HG03064 (cell line): ENCODE data around the gene ASL.
"Not testable (repeated sequence)": the region's sequence is repeated elsewhere in the genome, so short reads cannot be mapped to it uniquely, and the experiment has no call there.

ENCODE experiments used
- ATAC-seq: cut with Tn5 transposase; IDR thresholded peaks from one replicate; pipeline ENCODE4 v1.9.1; 2021; ENCODE audit warnings: low read depth; ENCODE audit not compliant: unreplicated experiment

ASL gene

DNA sequence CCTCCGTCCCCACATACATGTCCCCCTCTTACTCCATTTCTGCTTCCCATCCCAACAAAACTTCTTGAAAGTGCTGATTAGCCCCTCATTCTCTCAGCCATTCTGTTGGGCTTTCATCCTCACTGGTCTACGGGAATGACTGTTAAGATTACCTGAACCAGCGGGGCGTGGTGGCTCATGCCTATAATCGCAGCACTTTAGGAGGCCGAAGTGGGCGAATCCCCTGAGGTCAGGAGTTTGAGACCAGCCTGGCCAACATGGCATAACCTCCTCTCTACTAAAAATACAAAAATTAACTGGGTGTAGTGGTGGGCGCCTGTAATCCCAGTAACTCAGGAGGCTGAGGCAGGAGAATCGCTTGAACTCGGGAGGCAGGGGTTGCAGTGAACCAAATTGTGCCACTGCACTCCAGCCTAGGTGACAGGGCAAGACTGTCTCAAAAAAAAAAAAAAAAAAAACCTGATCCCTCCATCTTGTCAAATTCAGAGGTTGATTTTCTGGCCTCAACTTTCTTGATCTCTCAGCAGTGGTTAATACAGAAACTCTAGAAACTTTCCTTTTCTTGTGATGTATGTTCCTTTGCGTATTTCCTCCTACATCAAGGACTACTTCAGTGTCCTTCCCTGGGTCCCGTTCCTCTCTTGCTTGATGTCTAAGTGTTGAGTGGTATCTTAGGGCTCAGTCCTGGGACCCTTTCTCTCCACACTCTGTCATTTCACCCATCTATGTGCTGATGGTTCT lies 41.2 kb downstream of the ASL start:
- not testable (repeated sequence) for ATAC-seq

DNA sequence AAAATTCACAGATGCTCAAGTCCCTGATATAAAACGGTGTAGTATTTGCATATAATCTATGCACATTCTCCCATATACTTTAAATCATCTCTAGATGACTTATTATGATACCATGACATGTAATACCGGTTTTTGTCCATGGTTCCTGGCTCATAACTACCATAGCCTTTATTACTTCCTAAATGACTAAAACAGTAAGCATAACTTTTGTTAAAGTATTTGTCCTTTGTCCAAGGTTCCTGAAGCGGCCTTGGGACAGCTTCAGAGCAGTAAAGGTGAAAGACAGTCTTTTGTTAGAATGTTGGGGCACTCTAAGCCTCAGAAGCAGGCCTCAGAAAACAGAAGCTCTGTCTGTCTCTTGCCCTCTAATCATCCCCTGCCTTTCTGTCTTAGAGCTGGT lies 43.0 kb downstream of the ASL start:
- no peak for ATAC-seq

DNA sequence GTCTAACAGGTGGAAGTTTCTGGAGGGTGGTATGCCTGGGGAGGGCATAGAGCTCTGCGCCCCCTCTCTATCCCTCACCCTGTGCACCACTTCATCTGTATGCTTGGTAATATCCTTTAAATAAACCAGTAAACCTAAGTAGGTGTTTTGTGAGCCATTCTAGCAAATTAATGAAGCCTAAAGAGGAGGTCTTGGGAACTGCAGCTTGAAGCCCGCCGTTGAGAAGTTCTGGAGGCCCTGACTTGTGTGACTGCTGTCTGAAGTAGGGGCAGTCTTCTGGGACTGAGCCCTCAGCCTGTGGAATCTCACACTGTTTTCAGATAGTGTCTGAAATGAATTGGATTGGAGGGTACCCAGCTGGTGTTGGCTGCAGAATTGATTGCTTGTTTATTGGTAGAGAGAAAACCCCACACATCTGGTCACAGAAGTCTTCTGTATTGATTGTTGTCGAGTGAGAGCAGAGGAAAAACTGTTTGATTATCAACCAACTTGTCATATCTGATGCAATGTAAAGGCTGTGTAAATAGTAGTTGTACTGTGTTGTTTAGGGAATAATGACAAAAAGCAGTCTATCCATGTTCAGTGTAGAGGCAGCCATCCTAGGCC lies 43.7 kb downstream of the ASL start:
- no peak for ATAC-seq

DNA sequence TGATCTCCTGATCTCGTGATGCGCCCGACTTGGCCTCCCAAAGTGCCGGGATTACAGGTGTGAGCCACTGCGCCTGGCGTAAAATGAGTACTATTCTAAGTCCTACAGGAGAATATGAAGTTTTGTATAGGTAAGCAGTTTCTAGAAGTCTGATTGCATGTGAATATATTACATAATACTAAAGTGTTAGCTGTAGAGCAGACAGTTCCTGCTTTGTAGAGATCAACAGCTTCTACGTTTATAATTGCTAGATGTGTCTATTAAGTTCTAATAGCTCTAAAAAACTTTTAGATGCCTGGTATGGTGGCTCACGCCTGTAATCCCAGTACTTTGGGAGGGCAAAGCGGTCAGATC lies 47.5 kb downstream of the ASL start:
- ATAC-seq: no peak

DNA sequence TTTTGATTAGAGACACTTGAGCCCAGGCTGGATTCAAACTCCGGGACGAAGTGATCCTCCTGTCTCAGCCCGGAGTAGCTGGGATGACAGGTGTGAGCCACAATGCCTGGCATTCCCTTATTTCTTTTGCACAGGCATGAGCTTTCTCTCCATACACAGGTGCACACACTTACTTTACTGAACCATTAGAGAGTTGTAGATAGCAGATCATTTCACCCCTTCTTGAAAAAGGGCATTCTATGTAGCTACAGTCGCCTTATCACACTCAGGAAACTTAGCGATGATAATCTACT lies 48.9 kb downstream of the ASL start:
- ATAC-seq: not testable (repeated sequence)

DNA sequence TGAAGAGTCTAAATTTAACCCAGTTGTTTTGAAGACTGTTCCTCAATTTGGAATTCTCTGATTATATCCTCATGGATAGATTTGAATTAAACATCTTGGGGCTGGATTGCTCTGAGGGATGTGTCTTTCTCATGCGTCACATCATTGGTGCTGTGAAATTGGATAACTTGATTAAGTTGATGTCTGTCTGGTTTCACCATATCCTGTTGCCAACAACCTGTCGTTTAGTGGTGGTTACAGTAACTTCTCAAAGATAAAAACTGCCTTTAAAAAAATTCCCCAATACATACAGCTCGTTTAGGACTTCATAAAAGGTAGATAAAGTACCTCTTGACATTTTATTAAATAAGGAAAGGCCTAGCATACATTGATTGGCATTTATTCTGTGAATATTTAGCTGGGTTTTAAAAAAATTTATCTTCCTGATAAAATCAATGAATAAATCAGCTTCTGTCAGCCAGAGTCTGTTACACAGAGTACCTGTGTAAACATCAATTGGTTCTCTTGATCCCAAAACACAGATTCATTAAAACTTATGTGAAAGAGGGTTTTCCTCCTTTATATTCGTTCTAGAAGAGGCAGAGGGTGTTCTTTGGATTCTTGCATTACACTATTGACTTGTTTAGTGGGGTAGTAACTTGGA lies 49.6 kb downstream of the ASL start:
- no peak for ATAC-seq

DNA sequence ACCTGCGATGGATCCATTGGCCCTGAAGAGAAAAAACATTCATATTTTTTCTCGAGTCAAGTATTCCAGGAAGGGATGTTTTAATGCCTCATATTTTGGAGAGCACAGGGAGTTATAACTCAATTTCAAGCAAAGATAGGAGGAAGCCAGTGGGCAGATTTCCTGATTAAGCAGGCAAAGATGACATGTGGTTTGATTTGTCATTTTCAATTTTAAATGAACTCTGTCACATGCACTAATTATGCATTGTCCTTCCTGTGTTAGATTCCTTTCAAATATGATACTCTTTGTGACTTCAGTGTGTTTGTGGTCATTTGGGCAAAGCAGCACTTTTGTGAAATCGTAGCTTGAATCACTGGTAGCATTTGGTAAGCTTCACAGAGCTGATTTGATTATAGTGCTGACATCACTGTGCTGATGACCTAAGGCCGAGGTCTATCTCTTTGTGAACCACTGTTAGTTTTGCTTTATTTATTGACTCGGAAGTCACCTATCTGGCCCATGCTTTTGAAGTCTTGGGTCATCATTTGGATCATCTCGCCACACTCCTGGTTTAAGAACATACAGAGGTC lies 50.2 kb downstream of the ASL start:
- not testable (repeated sequence) for ATAC-seq

GRCh38 chr7:66127172-66127571 lies 51.6 kb downstream of the ASL start:
- not testable (repeated sequence) for ATAC-seq

GRCh38 chr7:66138994-66139752 lies 63.6 kb downstream of the ASL start:
- ATAC-seq: no peak

DNA sequence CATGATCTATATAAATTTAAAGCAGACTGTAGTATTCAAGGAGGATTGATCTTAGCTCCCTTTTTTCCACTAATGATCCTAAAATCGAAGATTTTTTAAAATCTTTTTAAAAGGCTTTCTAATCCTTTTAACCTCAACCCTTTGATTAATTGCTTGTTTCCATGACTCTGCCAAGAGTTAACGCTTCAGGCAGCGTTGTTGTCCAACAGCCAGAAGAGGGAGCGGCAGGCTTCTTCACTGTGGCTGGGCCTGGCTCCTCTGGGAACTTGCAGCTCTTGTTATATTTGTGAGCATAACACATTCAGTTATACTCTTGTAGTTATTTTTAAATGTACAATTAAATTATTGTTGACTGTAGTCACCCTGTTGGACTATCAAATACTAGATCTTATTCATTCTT lies 65.3 kb downstream of the ASL start:
- ATAC-seq: no peak

DNA sequence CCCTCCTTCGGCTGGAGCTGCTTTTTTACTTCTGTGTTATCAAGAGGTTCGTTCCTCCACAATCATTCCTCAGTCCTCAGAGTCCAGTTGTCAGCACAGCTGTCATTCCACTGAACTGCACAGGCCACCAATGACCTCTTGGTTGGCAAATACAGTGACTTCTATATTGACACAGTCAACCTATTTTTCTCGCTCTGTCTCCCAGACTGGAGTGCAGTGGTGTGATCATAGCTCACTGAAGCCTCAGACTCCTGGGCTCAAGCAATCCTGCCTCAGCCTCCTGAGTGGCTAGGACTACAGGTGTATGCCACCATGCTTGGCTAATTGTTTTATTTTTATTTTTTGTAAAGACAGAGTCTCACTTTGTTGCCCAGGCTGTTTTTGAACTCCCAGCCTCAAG lies 66.7 kb downstream of the ASL start:
- no peak for ATAC-seq

DNA sequence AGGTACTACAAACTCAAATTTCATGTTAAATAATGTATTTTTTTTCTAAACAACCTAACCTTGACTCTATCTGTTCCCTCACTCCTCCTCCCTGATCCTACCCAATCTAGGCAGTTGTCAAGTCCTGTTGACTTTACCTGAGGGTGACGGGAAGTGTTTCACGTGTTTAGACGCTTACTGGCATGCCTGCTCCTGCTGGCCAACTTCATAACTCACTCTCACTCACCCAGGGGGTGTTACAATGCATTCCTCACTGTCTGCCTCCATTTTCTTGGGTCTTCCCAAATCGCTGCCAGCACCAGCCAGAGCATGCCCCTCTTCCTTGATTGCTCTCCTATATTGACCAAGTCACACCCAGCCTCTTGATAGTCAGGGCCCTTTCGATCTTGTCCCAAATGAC lies 67.4 kb downstream of the ASL start:
- ATAC-seq: no peak
